HepG2 (cell line): Measurements from ENCODE around the gene ZMYM3. TPM values are rescaled to one million over a fixed set of nuclear protein-coding genes. Genes with fewer than 3 reads are reported as not detected.

ENCODE experiments used
- BCL6 ChIP-seq: IDR thresholded peaks from 2 replicates; pipeline ENCODE4 v1.6.1; 2016; ENCODE audit warnings: missing genetic modification reagents, missing compliant biosample characterization
- DDIT3 ChIP-seq: sonication (generic); formaldehyde crosslinking; IDR thresholded peaks from 2 replicates; pipeline ENCODE4 v1.4.0; 2020; ENCODE audit warnings: mild to moderate bottlenecking, missing genetic modification reagents
- ELF3 ChIP-seq: IDR thresholded peaks from 2 replicates; pipeline ENCODE4 v1.6.1; 2016; ENCODE audit warnings: missing genetic modification reagents, missing compliant biosample characterization
- FOXP1 ChIP-seq, 2 experiments: fragments of 450-650 bp in 1 of 2; IDR thresholded peaks; 2 replicates each; pipeline ENCODE4 v1.6.1; 2017 to 2018; ENCODE audit warnings: antibody characterized with exemption in 1 of 2
- HNRNPL ChIP-seq: fragments of 200-400 bp; formaldehyde crosslinking; IDR thresholded peaks from 2 replicates; pipeline ENCODE4 v1.6.1; 2017; ENCODE audit warnings: mild to moderate bottlenecking, low read depth, low read length
- ISL2 ChIP-seq: sonication (generic); formaldehyde crosslinking; IDR thresholded peaks from 2 replicates; pipeline ENCODE4 v1.5.0; 2020; ENCODE audit warnings: missing genetic modification reagents
- SNAPC2 ChIP-seq: sonication (generic); formaldehyde crosslinking; IDR thresholded peaks from 2 replicates; pipeline ENCODE4 v1.8.1; 2022; ENCODE audit warnings: mild to moderate bottlenecking, missing genetic modification reagents
- ZFP36L2 ChIP-seq: sonication (generic); formaldehyde crosslinking; IDR thresholded peaks from 2 replicates; pipeline ENCODE4 v1.4.0; 2020; ENCODE audit warnings: missing genetic modification reagents
- ZNF20 ChIP-seq: sonication (generic); formaldehyde crosslinking; IDR thresholded peaks from 2 replicates; pipeline ENCODE4 v1.4.0; 2020; ENCODE audit warnings: mild to moderate bottlenecking, moderate library complexity, missing genetic modification reagents
- ZNF33B ChIP-seq: sonication (generic); formaldehyde crosslinking; IDR thresholded peaks from 2 replicates; pipeline ENCODE4 v1.5.1; 2020; ENCODE audit warnings: mild to moderate bottlenecking, missing genetic modification reagents
- ZNF687 ChIP-seq: sonication (generic); formaldehyde crosslinking; IDR thresholded peaks from 2 replicates; pipeline ENCODE4 v1.5.1; 2020; ENCODE audit warnings: mild to moderate bottlenecking, missing genetic modification reagents, moderate library complexity
- polyA plus RNA-seq, 8 experiments: library from polyadenylated mRNA; depleted of rRNA in 3 of 8; stranded (reverse) in 7 of 8; unstranded in 1 of 8; fragments of >200 nt; fragmentation: Illumina TruSeq in 4 of 8; extraction: Trizol in 4 of 8; gene quantifications; 2 replicates each; pipeline versions ENCODE4 v1.2.1 to v1.2.3, GENCODE V29; 2011 to 2016; ENCODE audit warnings: low read depth in 4 of 8, missing spikeins in 1 of 8, mixed read lengths in 1 of 8; ENCODE audit not compliant: insufficient read depth in 1 of 8
- total RNA-seq, 5 experiments: library from RNA; depleted of rRNA; stranded (reverse); fragments of >200 nt; fragmentation: Illumina TruSeq; extraction: Trizol; gene quantifications; 2 replicates each; pipeline ENCODE4 v1.2.3, GENCODE V29; 2016; ENCODE audit warnings: low read depth in 1 of 5
- TF ChIP-seq, protein P1 (sequence below): sonication (generic); formaldehyde crosslinking; IDR thresholded peaks from 2 replicates; pipeline ENCODE4 v1.4.0; 2020; ENCODE audit warnings: missing genetic modification reagents
- TF ChIP-seq, protein P2 (sequence below): sonication (generic); formaldehyde crosslinking; IDR thresholded peaks from 2 replicates; pipeline ENCODE4 v1.9.0; 2021; ENCODE audit warnings: missing genetic modification reagents, borderline replicate concordance
- TF ChIP-seq, protein P3 (sequence below): sonication (generic); formaldehyde crosslinking; IDR thresholded peaks from 2 replicates; pipeline ENCODE4 v1.4.0; 2020; ENCODE audit warnings: missing genetic modification reagents, borderline replicate concordance

The ZMYM3 gene
- total and polyA plus RNA-seq, 2 of the 13 experiments (the other 11 are each of a cell fraction or from before 2014, with no cell fraction given) = 26.4 to 35.4 TPM

DNA sequence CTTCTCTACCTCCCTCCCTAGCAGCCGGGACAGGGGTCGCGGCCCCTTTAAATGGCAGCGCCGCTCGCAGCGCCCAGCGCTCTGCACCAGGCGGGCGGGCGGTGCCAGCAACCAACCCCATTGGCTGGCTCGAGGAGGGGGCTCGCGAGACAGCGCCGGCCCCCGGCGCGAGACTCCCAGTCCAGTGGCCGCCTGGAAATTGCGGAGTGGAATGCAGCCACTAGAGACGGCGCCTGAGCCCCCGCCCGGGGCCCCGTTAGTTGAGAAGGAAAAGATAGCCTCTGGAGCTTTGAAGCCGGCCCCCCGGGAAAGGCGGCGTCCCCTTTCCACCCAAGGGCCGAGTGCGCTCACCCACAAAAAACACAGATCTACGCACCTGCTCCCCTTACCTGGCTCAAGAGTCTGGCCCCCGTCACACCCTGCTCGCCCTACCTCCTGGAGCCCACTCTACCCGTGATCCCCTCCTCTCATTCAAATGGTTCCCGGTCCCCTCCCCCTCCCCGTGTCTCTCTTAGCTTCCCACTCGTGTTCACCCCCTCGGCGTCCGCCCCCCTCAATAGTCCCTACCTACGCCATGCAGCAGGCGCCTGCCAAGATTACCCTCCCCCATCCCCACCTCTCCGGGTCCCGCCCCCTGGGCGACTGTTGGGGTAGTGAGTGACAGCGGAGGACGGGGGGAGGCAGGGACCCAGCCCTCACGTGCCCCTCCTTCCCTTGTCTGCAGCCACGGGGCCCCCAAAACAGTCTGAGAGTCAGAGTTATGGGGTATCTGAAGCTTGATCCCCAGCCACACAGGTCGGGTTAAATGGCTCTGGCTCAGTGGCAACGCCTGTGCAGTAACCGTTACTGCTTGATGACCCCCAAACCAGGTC, at the start of gene ZMYM3 (continued):
- TF ChIP-seq, protein P1, sequence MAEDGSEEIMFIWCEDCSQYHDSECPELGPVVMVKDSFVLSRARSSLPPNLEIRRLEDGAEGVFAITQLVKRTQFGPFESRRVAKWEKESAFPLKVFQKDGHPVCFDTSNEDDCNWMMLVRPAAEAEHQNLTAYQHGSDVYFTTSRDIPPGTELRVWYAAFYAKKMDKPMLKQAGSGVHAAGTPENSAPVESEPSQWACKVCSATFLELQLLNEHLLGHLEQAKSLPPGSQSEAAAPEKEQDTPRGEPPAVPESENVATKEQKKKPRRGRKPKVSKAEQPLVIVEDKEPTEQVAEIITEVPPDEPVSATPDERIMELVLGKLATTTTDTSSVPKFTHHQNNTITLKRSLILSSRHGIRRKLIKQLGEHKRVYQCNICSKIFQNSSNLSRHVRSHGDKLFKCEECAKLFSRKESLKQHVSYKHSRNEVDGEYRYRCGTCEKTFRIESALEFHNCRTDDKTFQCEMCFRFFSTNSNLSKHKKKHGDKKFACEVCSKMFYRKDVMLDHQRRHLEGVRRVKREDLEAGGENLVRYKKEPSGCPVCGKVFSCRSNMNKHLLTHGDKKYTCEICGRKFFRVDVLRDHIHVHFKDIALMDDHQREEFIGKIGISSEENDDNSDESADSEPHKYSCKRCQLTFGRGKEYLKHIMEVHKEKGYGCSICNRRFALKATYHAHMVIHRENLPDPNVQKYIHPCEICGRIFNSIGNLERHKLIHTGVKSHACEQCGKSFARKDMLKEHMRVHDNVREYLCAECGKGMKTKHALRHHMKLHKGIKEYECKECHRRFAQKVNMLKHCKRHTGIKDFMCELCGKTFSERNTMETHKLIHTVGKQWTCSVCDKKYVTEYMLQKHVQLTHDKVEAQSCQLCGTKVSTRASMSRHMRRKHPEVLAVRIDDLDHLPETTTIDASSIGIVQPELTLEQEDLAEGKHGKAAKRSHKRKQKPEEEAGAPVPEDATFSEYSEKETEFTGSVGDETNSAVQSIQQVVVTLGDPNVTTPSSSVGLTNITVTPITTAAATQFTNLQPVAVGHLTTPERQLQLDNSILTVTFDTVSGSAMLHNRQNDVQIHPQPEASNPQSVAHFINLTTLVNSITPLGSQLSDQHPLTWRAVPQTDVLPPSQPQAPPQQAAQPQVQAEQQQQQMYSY (CRISPR knock-in tag) = peak; percentile 99
- TF ChIP-seq ZFP36L2 (CRISPR knock-in tag) (no peak), HNRNPL (no peak), ZNF33B (CRISPR knock-in tag) (no peak), ISL2 (CRISPR knock-in tag) (0 out of 2 replicates have a peak, but pooled peaks have one; percentile 43), BCL6 (CRISPR knock-in tag) (no peak), DDIT3 (CRISPR knock-in tag) (no peak), FOXP1 (IDR thresholded peaks at IDR 0.05) (no peak), FOXP1 (CRISPR knock-in tag; IDR thresholded peaks at IDR 0.05) (no peak), SNAPC2 (CRISPR knock-in tag) (no peak), ELF3 (no peak), ZNF687 (CRISPR knock-in tag) (peak; percentile 56; the same call in 1 of the 2 replicates), ZNF20 (CRISPR knock-in tag) (no peak)
- TF ChIP-seq, protein P2, sequence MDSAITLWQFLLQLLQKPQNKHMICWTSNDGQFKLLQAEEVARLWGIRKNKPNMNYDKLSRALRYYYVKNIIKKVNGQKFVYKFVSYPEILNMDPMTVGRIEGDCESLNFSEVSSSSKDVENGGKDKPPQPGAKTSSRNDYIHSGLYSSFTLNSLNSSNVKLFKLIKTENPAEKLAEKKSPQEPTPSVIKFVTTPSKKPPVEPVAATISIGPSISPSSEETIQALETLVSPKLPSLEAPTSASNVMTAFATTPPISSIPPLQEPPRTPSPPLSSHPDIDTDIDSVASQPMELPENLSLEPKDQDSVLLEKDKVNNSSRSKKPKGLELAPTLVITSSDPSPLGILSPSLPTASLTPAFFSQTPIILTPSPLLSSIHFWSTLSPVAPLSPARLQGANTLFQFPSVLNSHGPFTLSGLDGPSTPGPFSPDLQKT = no peak
- TF ChIP-seq, protein P3, sequence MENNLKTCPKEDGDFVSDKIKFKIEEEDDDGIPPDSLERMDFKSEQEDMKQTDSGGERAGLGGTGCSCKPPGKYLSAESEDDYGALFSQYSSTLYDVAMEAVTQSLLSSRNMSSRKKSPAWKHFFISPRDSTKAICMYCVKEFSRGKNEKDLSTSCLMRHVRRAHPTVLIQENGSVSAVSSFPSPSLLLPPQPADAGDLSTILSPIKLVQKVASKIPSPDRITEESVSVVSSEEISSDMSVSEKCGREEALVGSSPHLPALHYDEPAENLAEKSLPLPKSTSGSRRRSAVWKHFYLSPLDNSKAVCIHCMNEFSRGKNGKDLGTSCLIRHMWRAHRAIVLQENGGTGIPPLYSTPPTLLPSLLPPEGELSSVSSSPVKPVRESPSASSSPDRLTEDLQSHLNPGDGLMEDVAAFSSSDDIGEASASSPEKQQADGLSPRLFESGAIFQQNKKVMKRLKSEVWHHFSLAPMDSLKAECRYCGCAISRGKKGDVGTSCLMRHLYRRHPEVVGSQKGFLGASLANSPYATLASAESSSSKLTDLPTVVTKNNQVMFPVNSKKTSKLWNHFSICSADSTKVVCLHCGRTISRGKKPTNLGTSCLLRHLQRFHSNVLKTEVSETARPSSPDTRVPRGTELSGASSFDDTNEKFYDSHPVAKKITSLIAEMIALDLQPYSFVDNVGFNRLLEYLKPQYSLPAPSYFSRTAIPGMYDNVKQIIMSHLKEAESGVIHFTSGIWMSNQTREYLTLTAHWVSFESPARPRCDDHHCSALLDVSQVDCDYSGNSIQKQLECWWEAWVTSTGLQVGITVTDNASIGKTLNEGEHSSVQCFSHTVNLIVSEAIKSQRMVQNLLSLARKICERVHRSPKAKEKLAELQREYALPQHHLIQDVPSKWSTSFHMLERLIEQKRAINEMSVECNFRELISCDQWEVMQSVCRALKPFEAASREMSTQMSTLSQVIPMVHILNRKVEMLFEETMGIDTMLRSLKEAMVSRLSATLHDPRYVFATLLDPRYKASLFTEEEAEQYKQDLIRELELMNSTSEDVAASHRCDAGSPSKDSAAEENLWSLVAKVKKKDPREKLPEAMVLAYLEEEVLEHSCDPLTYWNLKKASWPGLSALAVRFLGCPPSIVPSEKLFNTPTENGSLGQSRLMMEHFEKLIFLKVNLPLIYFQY = no peak
